Prostate gland (tissue), 2 donors: Measurements from ENCODE around the gene U2SURP. TPM values are rescaled to one million over a fixed set of nuclear protein-coding genes. Genes with fewer than 3 reads are reported as not detected.

Experiments used
- DNase-seq: peaks from one replicate; pipeline ENCODE4 v3.0.0-alpha.2; 2019; ENCODE audit warnings: low spot score
- H3K27ac ChIP-seq, 2 donors: fragments of 200-600 bp; sonication (generic); 2 replicates each; pipeline ENCODE4 v1.5.1; 2017 to 2019
- H3K27me3 ChIP-seq: fragments of 200-600 bp; sonication (generic); replicated peaks from 2 replicates; pipeline ENCODE4 v1.5.1; 2019; ENCODE audit not compliant: insufficient read depth
- H3K36me3 ChIP-seq, 2 donors: fragments of 200-600 bp; sonication (generic); 1 replicate in 1 of 2; 2 replicates in 1 of 2; pipeline versions ENCODE4 v1.5.1 to v1.8.1; 2017 to 2019
- H3K4me1 ChIP-seq: fragments of 200-600 bp; sonication (generic); replicated peaks from 2 replicates; pipeline ENCODE4 v1.5.1; 2019
- H3K4me3 ChIP-seq, 2 donors: fragments of 200-600 bp; sonication (generic); 2 replicates each; pipeline ENCODE4 v1.5.1; 2017 to 2019
- H3K9me3 ChIP-seq: fragments of 200-600 bp; sonication (generic); 2 replicates; pipeline ENCODE4 v1.5.1; 2017
- CTCF ChIP-seq, 4 experiments: fragments of 200-600 bp in 2 of 4; fragments of 450-650 bp in 2 of 4; sonication (generic) in 2 of 4; IDR thresholded peaks; 1 replicate in 3 of 4; 2 replicates in 1 of 4; pipeline ENCODE4 v1.5.1; 2016 to 2019; ENCODE audit warnings: antibody characterized with exemption in 4 of 4, mild to moderate bottlenecking in 2 of 4, moderate library complexity in 2 of 4
- POLR2A ChIP-seq: fragments of 450-650 bp; IDR thresholded peaks from one replicate; pipeline ENCODE4 v1.6.1; 2016; ENCODE audit warnings: antibody characterized with exemption, mild to moderate bottlenecking
- POLR2AphosphoS5 ChIP-seq: sonication (generic); formaldehyde crosslinking; IDR thresholded peaks from one replicate; pipeline ENCODE4 v1.6.1; 2017; ENCODE audit warnings: antibody characterized with exemption
- WGBS: methylation state at CpG from one replicate; pipeline ENCODE4 v1.1.5; 2018; 5-methylcytosine and 5-hydroxymethylcytosine counted together
- intact Hi-C: fragments of 100-400 bp; cut with DNase I; formaldehyde crosslinking; loops from one replicate; pipeline ENCODE4 v1.14.2; 2022
- total RNA-seq, 2 donors: library from RNA; depleted of rRNA; stranded (reverse); fragments of >200 nt; gene quantifications; one replicate each; pipeline ENCODE4 v1.1.0, GENCODE V29; 2016

The U2SURP gene
- total RNA-seq, 2 donors from 2014 or later = 38.3 to 59.4 TPM

- WGBS = 55% methylated on average over 8 of the region's 8 CpGs
- H3K9me3 ChIP-seq = no peaks in the 10 kb centered on the region
- no peaks in the 10 kb centered on the region for H3K27me3 ChIP-seq
- H3K27ac ChIP-seq = no peak overlapping the region
- no peak for TF ChIP-seq POLR2A
- TF ChIP-seq POLR2AphosphoS5 = no peak
- TF ChIP-seq CTCF (IDR thresholded peaks at IDR 0.05) = no peak
- no peaks in the 10 kb centered on the region for H3K36me3 ChIP-seq
- intact Hi-C loops = no loop called here
- no peaks in the 10 kb centered on the region for H3K4me1 ChIP-seq
- no peak for DNase-seq
- H3K4me3 ChIP-seq = no peak overlapping the region
Observed at GRCh38 chr3:142976621-142977398, 24.6 kb upstream of the U2SURP start.

GRCh38 chr3:142977399-142977728 lies 24.0 kb upstream of the U2SURP start:
- H3K4me1 ChIP-seq = no peaks in the 10 kb centered on the region
- H3K27ac ChIP-seq = no peak overlapping the region
- no peaks in the 10 kb centered on the region for H3K36me3 ChIP-seq
- no peaks in the 10 kb centered on the region for H3K27me3 ChIP-seq
- no peak for TF ChIP-seq POLR2A
- TF ChIP-seq POLR2AphosphoS5 = no peak
- TF ChIP-seq CTCF (IDR thresholded peaks at IDR 0.05) = no peak
- WGBS = 69% methylated on average over 1 of the region's 1 CpG
- intact Hi-C loops = no loop called here
- H3K4me3 ChIP-seq = no peak overlapping the region
- H3K9me3 ChIP-seq = no peaks in the 10 kb centered on the region
- no peak for DNase-seq

- DNase-seq = no peak
- WGBS = 56% methylated on average over 3 of the region's 3 CpGs
- H3K9me3 ChIP-seq = no peaks in the 10 kb centered on the region
- H3K4me1 ChIP-seq = no peaks in the 10 kb centered on the region
- intact Hi-C loops = loop anchor here (10.0 kb wide), 1 partner anchor 396 kb away; no protein-coding TSS in a partner anchor
- TF ChIP-seq CTCF (IDR thresholded peaks at IDR 0.05) (no peak), POLR2A (no peak), POLR2AphosphoS5 (no peak)
- H3K36me3 ChIP-seq = no peaks in the 10 kb centered on the region
- no peaks in the 10 kb centered on the region for H3K27me3 ChIP-seq
- no peak overlapping the region for H3K4me3 ChIP-seq
- no peak overlapping the region for H3K27ac ChIP-seq
Observed at GRCh38 chr3:142981108-142981507, 20.3 kb upstream of the U2SURP start.

GRCh38 chr3:142982038-142982773 lies 19.2 kb upstream of the U2SURP start:
- Histone ChIP-seq H3K36me3 (no peaks in the 10 kb centered on the region), H3K27me3 (no peaks in the 10 kb centered on the region), H3K4me1 (no peaks in the 10 kb centered on the region), H3K9me3 (no peaks in the 10 kb centered on the region), H3K4me3 (no peak overlapping the region), H3K27ac (no peak overlapping the region)
- intact Hi-C loops = loop anchor here (10.0 kb wide), 1 partner anchor 397 kb away; no protein-coding TSS in a partner anchor
- WGBS = 50% methylated on average over 7 of the region's 7 CpGs
- TF ChIP-seq POLR2AphosphoS5 (no peak), CTCF (IDR thresholded peaks at IDR 0.05) (no peak), POLR2A (no peak)
- DNase-seq = no peak
